HepG2 (cell line): Measurements from ENCODE around the gene C5orf24. TPM values are rescaled to one million over a fixed set of nuclear protein-coding genes. Genes with fewer than 3 reads are reported as not detected.

Experiments used
- CENPX ChIP-seq: sonication (generic); formaldehyde crosslinking; IDR thresholded peaks from 2 replicates; pipeline ENCODE4 v1.9.0; 2021; ENCODE audit warnings: mild to moderate bottlenecking, missing genetic modification reagents, moderate library complexity
- HDAC1 ChIP-seq: sonication (generic); formaldehyde crosslinking; IDR thresholded peaks from 2 replicates; pipeline ENCODE4 v1.5.1; 2020; ENCODE audit warnings: mild to moderate bottlenecking, missing genetic modification reagents
- HOXA3 ChIP-seq: sonication (generic); formaldehyde crosslinking; IDR thresholded peaks from 2 replicates; pipeline ENCODE4 v1.5.0; 2020; ENCODE audit warnings: missing genetic modification reagents
- JUND ChIP-seq: sonication (generic); formaldehyde crosslinking; IDR thresholded peaks from 2 replicates; pipeline ENCODE4 v1.8.0; 2022; ENCODE audit warnings: mild to moderate bottlenecking, missing genetic modification reagents
- KMT2B ChIP-seq: IDR thresholded peaks from 2 replicates; pipeline ENCODE4 v1.6.1; 2016; ENCODE audit warnings: missing genetic modification reagents, missing compliant biosample characterization
- MTA1 ChIP-seq: sonication (generic); formaldehyde crosslinking; IDR thresholded peaks from 2 replicates; pipeline ENCODE4 v1.4.0; 2020; ENCODE audit warnings: missing genetic modification reagents, mild to moderate bottlenecking, borderline replicate concordance
- NR3C1 ChIP-seq: sonication (generic); formaldehyde crosslinking; IDR thresholded peaks from 2 replicates; pipeline ENCODE4 v1.4.0; 2020; ENCODE audit warnings: missing genetic modification reagents
- REPIN1 ChIP-seq: sonication (generic); formaldehyde crosslinking; IDR thresholded peaks from 2 replicates; pipeline ENCODE4 v1.8.0; 2022; ENCODE audit warnings: missing genetic modification reagents, low read depth, mild to moderate bottlenecking, borderline replicate concordance
- SUZ12 ChIP-seq: fragments of 150-350 bp; IDR thresholded peaks from 2 replicates; pipeline ENCODE4 v1.6.1; 2014; ENCODE audit warnings: low read depth, low read length
- TGIF2 ChIP-seq: IDR thresholded peaks from 2 replicates; pipeline ENCODE4 v1.6.1; 2016; ENCODE audit warnings: control low read depth, missing compliant biosample characterization
- ZC3H4 ChIP-seq: sonication (generic); formaldehyde crosslinking; IDR thresholded peaks from 2 replicates; pipeline ENCODE4 v1.4.0; 2020; ENCODE audit warnings: missing genetic modification reagents, borderline replicate concordance
- ZNF101 ChIP-seq: sonication (generic); formaldehyde crosslinking; IDR thresholded peaks from 2 replicates; pipeline ENCODE4 v1.4.0; 2020; ENCODE audit warnings: mild to moderate bottlenecking, low read depth, missing genetic modification reagents, borderline replicate concordance
- ZNF256 ChIP-seq: sonication (generic); formaldehyde crosslinking; conservative IDR thresholded peaks from 2 replicates; pipeline ENCODE4 v1.4.0; 2020; ENCODE audit warnings: missing genetic modification reagents
- ZNF614 ChIP-seq: IDR thresholded peaks from 2 replicates; pipeline ENCODE4 v1.6.1; 2018; ENCODE audit warnings: missing biosample characterization, missing genetic modification reagents, inconsistent platforms, borderline replicate concordance
- ZNF788 ChIP-seq: sonication (generic); formaldehyde crosslinking; IDR thresholded peaks from 2 replicates; pipeline ENCODE4 v1.5.0; 2020; ENCODE audit warnings: mild to moderate bottlenecking, missing genetic modification reagents, borderline replicate concordance
- ZNF790 ChIP-seq: sonication (generic); formaldehyde crosslinking; IDR thresholded peaks from 2 replicates; pipeline ENCODE4 v1.8.0; 2022; ENCODE audit warnings: missing genetic modification reagents, mild to moderate bottlenecking, borderline replicate concordance
- polyA plus RNA-seq, 8 experiments: library from polyadenylated mRNA; depleted of rRNA in 3 of 8; stranded (reverse) in 7 of 8; unstranded in 1 of 8; fragments of >200 nt; fragmentation: Illumina TruSeq in 4 of 8; extraction: Trizol in 4 of 8; gene quantifications; 2 replicates each; pipeline versions ENCODE4 v1.2.1 to v1.2.3, GENCODE V29; 2011 to 2016; ENCODE audit warnings: low read depth in 4 of 8, missing spikeins in 1 of 8, mixed read lengths in 1 of 8; ENCODE audit not compliant: insufficient read depth in 1 of 8
- total RNA-seq, 5 experiments: library from RNA; depleted of rRNA; stranded (reverse); fragments of >200 nt; fragmentation: Illumina TruSeq; extraction: Trizol; gene quantifications; 2 replicates each; pipeline ENCODE4 v1.2.3, GENCODE V29; 2016; ENCODE audit warnings: low read depth in 1 of 5
- TF ChIP-seq, protein P1 (sequence below): sonication (generic); formaldehyde crosslinking; IDR thresholded peaks from 2 replicates; pipeline ENCODE4 v1.4.0; 2020; ENCODE audit warnings: mild to moderate bottlenecking, missing genetic modification reagents, borderline replicate concordance
- TF ChIP-seq, protein P2 (sequence below): IDR thresholded peaks from 2 replicates; pipeline ENCODE4 v1.6.1; 2016; ENCODE audit warnings: low read depth
- TF ChIP-seq, protein P3 (sequence below): sonication (generic); formaldehyde crosslinking; IDR thresholded peaks from 2 replicates; pipeline ENCODE4 v1.4.0; 2020; ENCODE audit warnings: missing genetic modification reagents
- TF ChIP-seq, protein P4 (sequence below): IDR thresholded peaks from 2 replicates; pipeline ENCODE4 v1.6.1; 2016; ENCODE audit warnings: missing compliant biosample characterization, missing genetic modification reagents, borderline replicate concordance

C5orf24 gene
- total and polyA plus RNA-seq, 2 of the 13 experiments (the other 11 are each of a cell fraction or from before 2014, with no cell fraction given), result 34.6 to 41.5 TPM

DNA sequence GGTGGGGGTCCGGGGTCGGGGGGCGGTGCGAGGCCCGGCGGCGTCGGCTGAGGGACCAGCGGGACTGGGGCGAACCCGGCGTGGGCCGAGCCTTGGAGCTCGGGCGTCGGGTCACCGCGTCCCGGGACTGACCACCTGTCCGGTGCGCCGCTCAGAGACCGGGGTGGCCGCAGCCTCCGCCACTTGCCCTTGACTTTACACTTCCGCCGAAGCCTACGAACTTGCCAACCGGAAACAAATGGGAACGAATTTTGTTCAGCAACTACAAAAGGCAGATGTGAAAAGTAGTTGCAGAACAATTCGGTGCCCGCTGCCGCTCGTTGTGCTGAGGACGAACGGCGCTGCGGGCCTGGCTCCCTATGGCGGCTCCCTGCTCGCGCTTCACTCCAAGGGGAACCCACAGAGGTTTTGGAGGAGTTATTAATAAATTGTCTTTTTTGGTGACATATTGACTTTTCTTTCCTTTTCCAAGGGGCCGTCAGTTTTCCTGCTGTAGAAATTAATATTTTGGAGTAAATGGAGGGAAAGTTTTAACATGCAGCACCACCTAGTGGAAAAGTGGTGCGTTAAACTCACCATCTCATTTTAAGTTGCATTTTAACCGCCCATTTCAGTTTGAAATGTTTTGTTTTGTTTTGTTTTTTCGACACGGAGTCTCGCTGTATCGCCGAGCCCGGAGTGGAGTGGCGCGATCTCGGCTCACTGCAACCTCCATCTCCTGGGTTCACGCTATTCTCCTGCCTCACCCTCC, 59.7 kb downstream of the C5orf24 start (continued):
- TF ChIP-seq, protein P1, sequence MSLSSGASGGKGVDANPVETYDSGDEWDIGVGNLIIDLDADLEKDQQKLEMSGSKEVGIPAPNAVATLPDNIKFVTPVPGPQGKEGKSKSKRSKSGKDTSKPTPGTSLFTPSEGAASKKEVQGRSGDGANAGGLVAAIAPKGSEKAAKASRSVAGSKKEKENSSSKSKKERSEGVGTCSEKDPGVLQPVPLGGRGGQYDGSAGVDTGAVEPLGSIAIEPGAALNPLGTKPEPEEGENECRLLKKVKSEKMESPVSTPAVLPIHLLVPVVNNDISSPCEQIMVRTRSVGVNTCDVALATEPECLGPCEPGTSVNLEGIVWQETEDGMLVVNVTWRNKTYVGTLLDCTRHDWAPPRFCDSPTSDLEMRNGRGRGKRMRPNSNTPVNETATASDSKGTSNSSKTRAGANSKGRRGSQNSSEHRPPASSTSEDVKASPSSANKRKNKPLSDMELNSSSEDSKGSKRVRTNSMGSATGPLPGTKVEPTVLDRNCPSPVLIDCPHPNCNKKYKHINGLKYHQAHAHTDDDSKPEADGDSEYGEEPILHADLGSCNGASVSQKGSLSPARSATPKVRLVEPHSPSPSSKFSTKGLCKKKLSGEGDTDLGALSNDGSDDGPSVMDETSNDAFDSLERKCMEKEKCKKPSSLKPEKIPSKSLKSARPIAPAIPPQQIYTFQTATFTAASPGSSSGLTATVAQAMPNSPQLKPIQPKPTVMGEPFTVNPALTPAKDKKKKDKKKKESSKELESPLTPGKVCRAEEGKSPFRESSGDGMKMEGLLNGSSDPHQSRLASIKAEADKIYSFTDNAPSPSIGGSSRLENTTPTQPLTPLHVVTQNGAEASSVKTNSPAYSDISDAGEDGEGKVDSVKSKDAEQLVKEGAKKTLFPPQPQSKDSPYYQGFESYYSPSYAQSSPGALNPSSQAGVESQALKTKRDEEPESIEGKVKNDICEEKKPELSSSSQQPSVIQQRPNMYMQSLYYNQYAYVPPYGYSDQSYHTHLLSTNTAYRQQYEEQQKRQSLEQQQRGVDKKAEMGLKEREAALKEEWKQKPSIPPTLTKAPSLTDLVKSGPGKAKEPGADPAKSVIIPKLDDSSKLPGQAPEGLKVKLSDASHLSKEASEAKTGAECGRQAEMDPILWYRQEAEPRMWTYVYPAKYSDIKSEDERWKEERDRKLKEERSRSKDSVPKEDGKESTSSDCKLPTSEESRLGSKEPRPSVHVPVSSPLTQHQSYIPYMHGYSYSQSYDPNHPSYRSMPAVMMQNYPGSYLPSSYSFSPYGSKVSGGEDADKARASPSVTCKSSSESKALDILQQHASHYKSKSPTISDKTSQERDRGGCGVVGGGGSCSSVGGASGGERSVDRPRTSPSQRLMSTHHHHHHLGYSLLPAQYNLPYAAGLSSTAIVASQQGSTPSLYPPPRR (CRISPR knock-in tag), result no peak
- TF ChIP-seq MTA1 (CRISPR knock-in tag), result no peak
- TF ChIP-seq, protein P2, sequence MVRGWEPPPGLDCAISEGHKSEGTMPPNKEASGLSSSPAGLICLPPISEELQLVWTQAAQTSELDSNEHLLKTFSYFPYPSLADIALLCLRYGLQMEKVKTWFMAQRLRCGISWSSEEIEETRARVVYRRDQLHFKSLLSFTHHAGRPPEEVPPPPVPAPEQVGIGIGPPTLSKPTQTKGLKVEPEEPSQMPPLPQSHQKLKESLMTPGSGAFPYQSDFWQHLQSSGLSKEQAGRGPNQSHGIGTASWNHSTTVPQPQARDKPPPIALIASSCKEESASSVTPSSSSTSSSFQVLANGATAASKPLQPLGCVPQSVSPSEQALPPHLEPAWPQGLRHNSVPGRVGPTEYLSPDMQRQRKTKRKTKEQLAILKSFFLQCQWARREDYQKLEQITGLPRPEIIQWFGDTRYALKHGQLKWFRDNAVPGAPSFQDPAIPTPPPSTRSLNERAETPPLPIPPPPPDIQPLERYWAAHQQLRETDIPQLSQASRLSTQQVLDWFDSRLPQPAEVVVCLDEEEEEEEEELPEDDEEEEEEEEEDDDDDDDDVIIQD, result no peak
- 0 out of 2 replicates have a peak, but pooled peaks have one; percentile 42 for TF ChIP-seq REPIN1 (CRISPR knock-in tag)
- TF ChIP-seq HDAC1 (CRISPR knock-in tag), result no peak
- no peak for TF ChIP-seq TGIF2
- no peak for TF ChIP-seq CENPX (CRISPR knock-in tag)
- no peak for TF ChIP-seq NR3C1 (CRISPR knock-in tag)
- TF ChIP-seq JUND (CRISPR knock-in tag), result no peak
- no peak; the same call in 1 of the 2 replicates for TF ChIP-seq KMT2B (CRISPR knock-in tag)
- TF ChIP-seq SUZ12, result no peak
- TF ChIP-seq, protein P3, sequence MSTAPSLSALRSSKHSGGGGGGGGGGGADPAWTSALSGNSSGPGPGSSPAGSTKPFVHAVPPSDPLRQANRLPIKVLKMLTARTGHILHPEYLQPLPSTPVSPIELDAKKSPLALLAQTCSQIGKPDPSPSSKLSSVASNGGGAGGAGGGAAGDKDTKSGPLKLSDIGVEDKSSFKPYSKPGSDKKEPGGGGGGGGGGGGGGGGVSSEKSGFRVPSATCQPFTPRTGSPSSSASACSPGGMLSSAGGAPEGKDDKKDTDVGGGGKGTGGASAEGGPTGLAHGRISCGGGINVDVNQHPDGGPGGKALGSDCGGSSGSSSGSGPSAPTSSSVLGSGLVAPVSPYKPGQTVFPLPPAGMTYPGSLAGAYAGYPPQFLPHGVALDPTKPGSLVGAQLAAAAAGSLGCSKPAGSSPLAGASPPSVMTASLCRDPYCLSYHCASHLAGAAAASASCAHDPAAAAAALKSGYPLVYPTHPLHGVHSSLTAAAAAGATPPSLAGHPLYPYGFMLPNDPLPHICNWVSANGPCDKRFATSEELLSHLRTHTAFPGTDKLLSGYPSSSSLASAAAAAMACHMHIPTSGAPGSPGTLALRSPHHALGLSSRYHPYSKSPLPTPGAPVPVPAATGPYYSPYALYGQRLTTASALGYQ (CRISPR knock-in tag), result 0 out of 2 replicates have a peak, but pooled peaks have one; percentile 12
- TF ChIP-seq ZNF614 (CRISPR knock-in tag), result no peak
- no peak for TF ChIP-seq ZNF256 (CRISPR knock-in tag)
- TF ChIP-seq HOXA3 (CRISPR knock-in tag), result no peak
- TF ChIP-seq, protein P4, sequence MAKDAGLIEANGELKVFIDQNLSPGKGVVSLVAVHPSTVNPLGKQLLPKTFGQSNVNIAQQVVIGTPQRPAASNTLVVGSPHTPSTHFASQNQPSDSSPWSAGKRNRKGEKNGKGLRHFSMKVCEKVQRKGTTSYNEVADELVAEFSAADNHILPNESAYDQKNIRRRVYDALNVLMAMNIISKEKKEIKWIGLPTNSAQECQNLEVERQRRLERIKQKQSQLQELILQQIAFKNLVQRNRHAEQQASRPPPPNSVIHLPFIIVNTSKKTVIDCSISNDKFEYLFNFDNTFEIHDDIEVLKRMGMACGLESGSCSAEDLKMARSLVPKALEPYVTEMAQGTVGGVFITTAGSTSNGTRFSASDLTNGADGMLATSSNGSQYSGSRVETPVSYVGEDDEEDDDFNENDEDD (CRISPR knock-in tag), result peak; percentile 57; the same call in 1 of the 2 replicates
- no peak; the same call in 1 of the 2 replicates for TF ChIP-seq ZC3H4 (CRISPR knock-in tag)
- TF ChIP-seq ZNF788, result no peak; the same call in 1 of the 2 replicates
- TF ChIP-seq ZNF790 (CRISPR knock-in tag), result no peak
- TF ChIP-seq ZNF101, result no peak
